GM21529 (cell line): ENCODE results near the gene HPCA.
"Not testable (repeated sequence)": the region's sequence is repeated elsewhere in the genome, so short reads cannot be mapped to it uniquely, and the experiment has no call there.

ENCODE experiments used
- ATAC-seq: cut with Tn5 transposase; IDR thresholded peaks from one replicate; pipeline ENCODE4 v1.9.1; 2021; ENCODE audit not compliant: unreplicated experiment

The HPCA gene

GRCh38 chr1:32900956-32901822 is 14.9 kb downstream of the HPCA start, which contains the start of gene TMEM54:
Gene TMEM54, minus strand, starts transcription at chr1:32901389. Its CDS starts 151 bp downstream, at chr1:32901238.
- ATAC-seq = no peak

- ATAC-seq = no peak
These were observed 15.7 kb downstream of the HPCA start for GRCh38 chr1:32901823-32902534.

GRCh38 chr1:32902535-32902920 is 16.2 kb downstream of the HPCA start:
- ATAC-seq = no peak

GRCh38 chr1:32903991-32904785 is 17.9 kb downstream of the HPCA start:
- ATAC-seq = no peak

- no peak for ATAC-seq
These were observed 18.5 kb downstream of the HPCA start for GRCh38 chr1:32904797-32905196.

GRCh38 chr1:32905588-32905987 is 19.3 kb downstream of the HPCA start:
- ATAC-seq = not testable (repeated sequence)

- ATAC-seq = no peak
These were observed 20.4 kb downstream of the HPCA start for GRCh38 chr1:32906654-32907053.

- ATAC-seq = no peak
These were observed 21.1 kb downstream of the HPCA start for GRCh38 chr1:32907435-32907834.

- ATAC-seq = no peak
These were observed 24.0 kb downstream of the HPCA start for GRCh38 chr1:32910319-32910718.

GRCh38 chr1:32915766-32916706 is 29.7 kb downstream of the HPCA start:
- ATAC-seq = no peak

- ATAC-seq = no peak
These were observed 31.2 kb downstream of the HPCA start for GRCh38 chr1:32917521-32917920.

GRCh38 chr1:32918179-32918578 is 31.9 kb downstream of the HPCA start:
- ATAC-seq = no peak

GRCh38 chr1:32919811-32920733 is 33.8 kb downstream of the HPCA start:
- no peak for ATAC-seq

- no peak for ATAC-seq
These were observed 34.5 kb downstream of the HPCA start for GRCh38 chr1:32920833-32921232.

- ATAC-seq = no peak
These were observed 38.6 kb downstream of the HPCA start for GRCh38 chr1:32924881-32925344.

GRCh38 chr1:32925403-32926162 is 39.3 kb downstream of the HPCA start:
- ATAC-seq = no peak

GRCh38 chr1:32926562-32926961 is 40.3 kb downstream of the HPCA start:
- no peak for ATAC-seq

GRCh38 chr1:32927441-32927840 is 41.1 kb downstream of the HPCA start:
- no peak for ATAC-seq
